Endodermal cell (in vitro differentiated cells): ENCODE results near the gene ANKRD22. TPM values are rescaled to one million over a fixed set of nuclear protein-coding genes. Genes with fewer than 3 reads are reported as not detected.
A peak's percentile ranks its signal among the peaks of the same experiment; 100 is the strongest.

Experiments used
- DNase-seq: peaks from one replicate; pipeline ENCODE4 v3.0.0-alpha.2; 2017
- H3K27ac ChIP-seq: 2 replicates; pipeline ENCODE4 v1.5.1; 2013; ENCODE audit warnings: mild to moderate bottlenecking, low read depth, low read length, moderate library complexity
- H3K27me3 ChIP-seq: 2 replicates; pipeline ENCODE4 v1.6.1; 2013; ENCODE audit warnings: mild to moderate bottlenecking, low read length, moderate library complexity; ENCODE audit not compliant: insufficient read depth, control insufficient read depth, poor library complexity, severe bottlenecking
- H3K36me3 ChIP-seq: 2 replicates; pipeline ENCODE4 v1.7.0; 2013; ENCODE audit warnings: mild to moderate bottlenecking, low read length, moderate library complexity; ENCODE audit not compliant: control insufficient read depth, insufficient read depth
- H3K4me1 ChIP-seq: one replicate; pipeline ENCODE4 v1.7.0; 2013; ENCODE audit warnings: low read length; ENCODE audit not compliant: control insufficient read depth, insufficient read depth
- H3K4me3 ChIP-seq: 2 replicates; pipeline ENCODE4 v1.5.1; 2013; ENCODE audit warnings: mild to moderate bottlenecking, low read length, moderate library complexity
- H3K9ac ChIP-seq: 2 replicates; pipeline ENCODE4 v1.6.1; 2013; ENCODE audit warnings: mild to moderate bottlenecking, low read length, moderate library complexity; ENCODE audit not compliant: poor library complexity, severe bottlenecking; ENCODE audit errors: extremely low read depth
- H3K9me3 ChIP-seq: 2 replicates; pipeline ENCODE4 v1.6.1; 2013; ENCODE audit warnings: mild to moderate bottlenecking, low read length, moderate library complexity; ENCODE audit not compliant: control insufficient read depth
- H3K27ac Mint-ChIP-seq: 2 replicates; pipeline ENCODE4 v1.8.0; 2020; ENCODE audit warnings: mixed read lengths
- H3K27me3 Mint-ChIP-seq: 2 replicates; pipeline ENCODE4 v1.8.0; 2021; ENCODE audit warnings: mild to moderate bottlenecking, mixed read lengths; ENCODE audit not compliant: insufficient read depth
- H3K36me3 Mint-ChIP-seq: 2 replicates; pipeline ENCODE4 v1.8.0; 2020; ENCODE audit warnings: low read depth, mixed read lengths
- H3K4me1 Mint-ChIP-seq: 2 replicates; pipeline ENCODE4 v1.8.0; 2020; ENCODE audit warnings: mixed read lengths
- H3K4me3 Mint-ChIP-seq: 2 replicates; pipeline ENCODE4 v1.8.0; 2020; ENCODE audit warnings: mild to moderate bottlenecking, moderate library complexity, mixed read lengths
- H3K9me3 Mint-ChIP-seq: 2 replicates; pipeline ENCODE4 v1.8.0; 2020; ENCODE audit warnings: mild to moderate bottlenecking, mixed read lengths
- WGBS, 2 experiments: methylation state at CpG; one replicate each; pipeline versions ENCODE4 v1.1.5 to v1.1.7; 2013; ENCODE audit warnings: missing lambda C conversion rate in 2 of 2, mixed read lengths in 1 of 2; ENCODE audit not compliant: insufficient coverage in 1 of 2, insufficient read length in 1 of 2; 5-methylcytosine and 5-hydroxymethylcytosine counted together
- total RNA-seq, 2 donors: library from RNA; stranded (reverse); fragmentation: NEBNext Ultra II Directional in 1 of 2; extraction: Animal tissue kit (Norgen Biotek cat#: 25700) in 1 of 2; gene quantifications; 2 replicates in 1 of 2; 3 replicates in 1 of 2; pipeline ENCODE4 v1.2.1, GENCODE V29; 2021
- TF ChIP-seq, protein P1 (sequence below): fragments of 200-600 bp; sonication (generic); conservative IDR thresholded peaks from 2 replicates; pipeline ENCODE4 v1.5.0; 2021; ENCODE audit warnings: antibody characterized with exemption, mild to moderate bottlenecking

ANKRD22 gene
- total RNA-seq, 2 donors from 2014 or later: not detected

- peaks cover 5% of the 10 kb centered on the region for H3K4me1 ChIP-seq
- no peak for DNase-seq
- 79 to 92% methylated on average over 4 to 5 of the region's 6 CpGs for WGBS, 2 experiments
- H3K27ac ChIP-seq: no peak overlapping the region
- no peaks in the 10 kb centered on the region for H3K36me3 ChIP-seq
- no peak overlapping the region for H3K4me3 ChIP-seq
- no peaks in the 10 kb centered on the region for H3K36me3 Mint-ChIP-seq
- no peak overlapping the region for H3K9ac ChIP-seq
- H3K9me3 Mint-ChIP-seq: no peaks in the 10 kb centered on the region
- TF ChIP-seq, protein P1, sequence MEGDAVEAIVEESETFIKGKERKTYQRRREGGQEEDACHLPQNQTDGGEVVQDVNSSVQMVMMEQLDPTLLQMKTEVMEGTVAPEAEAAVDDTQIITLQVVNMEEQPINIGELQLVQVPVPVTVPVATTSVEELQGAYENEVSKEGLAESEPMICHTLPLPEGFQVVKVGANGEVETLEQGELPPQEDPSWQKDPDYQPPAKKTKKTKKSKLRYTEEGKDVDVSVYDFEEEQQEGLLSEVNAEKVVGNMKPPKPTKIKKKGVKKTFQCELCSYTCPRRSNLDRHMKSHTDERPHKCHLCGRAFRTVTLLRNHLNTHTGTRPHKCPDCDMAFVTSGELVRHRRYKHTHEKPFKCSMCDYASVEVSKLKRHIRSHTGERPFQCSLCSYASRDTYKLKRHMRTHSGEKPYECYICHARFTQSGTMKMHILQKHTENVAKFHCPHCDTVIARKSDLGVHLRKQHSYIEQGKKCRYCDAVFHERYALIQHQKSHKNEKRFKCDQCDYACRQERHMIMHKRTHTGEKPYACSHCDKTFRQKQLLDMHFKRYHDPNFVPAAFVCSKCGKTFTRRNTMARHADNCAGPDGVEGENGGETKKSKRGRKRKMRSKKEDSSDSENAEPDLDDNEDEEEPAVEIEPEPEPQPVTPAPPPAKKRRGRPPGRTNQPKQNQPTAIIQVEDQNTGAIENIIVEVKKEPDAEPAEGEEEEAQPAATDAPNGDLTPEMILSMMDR: no peak
- H3K27ac Mint-ChIP-seq: no peak overlapping the region
- no peaks in the 10 kb centered on the region for H3K9me3 ChIP-seq
- H3K4me3 Mint-ChIP-seq: no peak overlapping the region
- H3K27me3 Mint-ChIP-seq: peaks cover 33% of the 10 kb centered on the region
- H3K27me3 ChIP-seq: peaks cover 50% of the 10 kb centered on the region
- H3K4me1 Mint-ChIP-seq: peaks cover 12% of the 10 kb centered on the region
These were observed 38.4 kb downstream of the ANKRD22 start for GRCh38 chr10:88813200-88813599.

DNA sequence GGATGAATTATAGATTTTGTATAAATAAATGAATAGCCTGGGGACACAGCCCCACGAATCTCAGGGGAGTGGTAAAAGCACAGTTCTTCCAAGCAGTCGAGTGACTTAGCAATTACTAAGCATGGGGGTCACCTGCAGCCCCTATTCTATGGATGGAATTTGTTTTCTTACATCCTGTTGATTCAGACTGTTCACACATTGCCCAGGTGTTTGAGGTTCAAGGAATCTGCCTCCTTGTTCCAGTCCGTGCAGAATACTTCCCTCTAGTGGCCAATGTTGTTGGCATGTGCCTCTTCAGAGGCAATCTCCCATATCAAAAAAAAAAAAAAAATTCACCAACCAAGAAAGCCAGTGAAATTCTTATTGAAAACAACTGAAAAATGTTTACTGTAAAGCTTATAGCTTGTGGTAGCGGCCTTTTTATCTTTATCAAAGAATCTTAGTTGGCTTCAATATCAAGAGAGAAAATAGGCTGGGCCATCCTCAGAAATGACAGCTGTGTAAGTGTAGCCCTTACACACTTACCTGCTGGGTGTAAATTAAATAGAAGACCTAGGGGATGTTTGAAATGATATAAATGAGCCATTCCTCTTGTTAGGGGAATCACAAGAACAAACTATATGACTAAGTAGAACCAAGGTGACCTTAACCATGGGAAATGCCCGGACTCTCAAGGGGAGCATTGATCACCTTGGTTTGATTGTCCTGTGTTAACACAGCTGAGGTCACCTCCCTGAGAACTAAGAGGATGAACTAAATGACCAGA lies 41.3 kb downstream of the ANKRD22 start:
- peaks cover 5% of the 10 kb centered on the region for H3K4me1 ChIP-seq
- peaks cover 22% of the 10 kb centered on the region for H3K27me3 ChIP-seq
- Mint-ChIP-seq H3K27me3 (peaks cover 13% of the 10 kb centered on the region), H3K27ac (no peak overlapping the region), H3K4me3 (no peak overlapping the region), H3K4me1 (peaks cover 12% of the 10 kb centered on the region), H3K9me3 (no peaks in the 10 kb centered on the region), H3K36me3 (no peaks in the 10 kb centered on the region)
- TF ChIP-seq, protein P1: peak; percentile 86
- 19 to 39% methylated on average over 4 to 5 of the region's 5 CpGs for WGBS, 2 experiments
- no peaks in the 10 kb centered on the region for H3K9me3 ChIP-seq
- H3K9ac ChIP-seq: no peak overlapping the region
- H3K27ac ChIP-seq: no peak overlapping the region
- H3K36me3 ChIP-seq: no peaks in the 10 kb centered on the region
- DNase-seq: peak; percentile 75
- no peak overlapping the region for H3K4me3 ChIP-seq

GRCh38 chr10:88809621-88810020 lies 42.0 kb downstream of the ANKRD22 start:
- Mint-ChIP-seq H3K36me3 (no peaks in the 10 kb centered on the region), H3K9me3 (no peaks in the 10 kb centered on the region), H3K27ac (no peak overlapping the region), H3K27me3 (peaks cover 7% of the 10 kb centered on the region), H3K4me3 (no peak overlapping the region), H3K4me1 (peaks cover 12% of the 10 kb centered on the region)
- WGBS, 2 experiments: 77 to 96% methylated on average over 4 of the region's 4 CpGs
- Histone ChIP-seq H3K4me3 (no peak overlapping the region), H3K9ac (no peak overlapping the region), H3K36me3 (no peaks in the 10 kb centered on the region), H3K4me1 (peaks cover 5% of the 10 kb centered on the region), H3K27ac (no peak overlapping the region), H3K9me3 (no peaks in the 10 kb centered on the region), H3K27me3 (peaks cover 14% of the 10 kb centered on the region)
- TF ChIP-seq, protein P1: no peak
- no peak for DNase-seq
